Epithelial cell of proximal tubule (primary cell): ENCODE measurements around the gene DNASE1L2. TPM values are rescaled to one million over a fixed set of nuclear protein-coding genes. Genes with fewer than 3 reads are reported as not detected.

Source experiments
- DNase-seq: peaks from one replicate; pipeline ENCODE4 v3.0.0-alpha.2; 2011; ENCODE audit warnings: low read depth
- H3K4me3 ChIP-seq: 2 replicates; pipeline ENCODE4 v1.5.1; 2011; ENCODE audit warnings: low read depth, mild to moderate bottlenecking, low read length
- total RNA-seq: library from RNA; depleted of rRNA; stranded (reverse); fragments of >200 nt; gene quantifications from 2 replicates; pipeline ENCODE4 v1.2.3, GENCODE V29; 2015
- TF ChIP-seq, protein P1 (sequence below): conservative IDR thresholded peaks from 2 replicates; pipeline ENCODE4 v1.5.1; 2012; ENCODE audit warnings: low read depth, mild to moderate bottlenecking, low read length

Gene DNASE1L2
- total RNA-seq, 1 donor from 2014 or later = 0.52 TPM

DNA sequence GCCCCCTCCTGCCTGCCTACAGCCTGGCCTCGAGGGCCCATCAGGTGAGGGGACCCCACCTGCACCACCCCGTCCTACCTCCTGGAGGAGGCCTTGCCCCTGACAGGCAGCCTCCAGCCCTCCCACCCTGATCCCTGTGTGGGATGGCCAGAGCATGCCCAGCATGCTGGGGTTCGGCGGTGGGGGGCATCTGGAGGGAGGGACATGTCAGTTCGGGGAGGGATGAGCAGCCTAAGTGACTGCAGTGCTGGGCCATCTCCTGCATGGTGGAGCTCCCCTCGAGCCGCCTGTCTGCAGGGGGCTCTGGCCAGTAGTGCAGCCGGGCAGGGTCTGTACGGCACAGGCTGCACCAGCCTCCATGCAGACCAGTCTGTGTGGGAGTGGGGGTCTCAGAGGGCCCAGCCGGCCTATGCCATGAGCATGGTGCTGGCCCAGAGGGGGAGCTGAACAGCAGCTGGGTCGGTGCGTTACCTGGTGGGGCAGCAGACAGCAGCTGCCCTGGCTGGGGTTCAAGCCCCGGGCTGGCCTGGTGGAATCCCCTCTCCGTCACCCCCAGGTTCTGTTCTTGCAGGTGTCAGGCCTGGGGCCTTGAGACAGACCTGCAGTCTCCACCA lies 35.7 kb downstream of the DNASE1L2 start:
- DNase-seq = no peak
- H3K4me3 ChIP-seq = no peak overlapping the region
- TF ChIP-seq, protein P1, sequence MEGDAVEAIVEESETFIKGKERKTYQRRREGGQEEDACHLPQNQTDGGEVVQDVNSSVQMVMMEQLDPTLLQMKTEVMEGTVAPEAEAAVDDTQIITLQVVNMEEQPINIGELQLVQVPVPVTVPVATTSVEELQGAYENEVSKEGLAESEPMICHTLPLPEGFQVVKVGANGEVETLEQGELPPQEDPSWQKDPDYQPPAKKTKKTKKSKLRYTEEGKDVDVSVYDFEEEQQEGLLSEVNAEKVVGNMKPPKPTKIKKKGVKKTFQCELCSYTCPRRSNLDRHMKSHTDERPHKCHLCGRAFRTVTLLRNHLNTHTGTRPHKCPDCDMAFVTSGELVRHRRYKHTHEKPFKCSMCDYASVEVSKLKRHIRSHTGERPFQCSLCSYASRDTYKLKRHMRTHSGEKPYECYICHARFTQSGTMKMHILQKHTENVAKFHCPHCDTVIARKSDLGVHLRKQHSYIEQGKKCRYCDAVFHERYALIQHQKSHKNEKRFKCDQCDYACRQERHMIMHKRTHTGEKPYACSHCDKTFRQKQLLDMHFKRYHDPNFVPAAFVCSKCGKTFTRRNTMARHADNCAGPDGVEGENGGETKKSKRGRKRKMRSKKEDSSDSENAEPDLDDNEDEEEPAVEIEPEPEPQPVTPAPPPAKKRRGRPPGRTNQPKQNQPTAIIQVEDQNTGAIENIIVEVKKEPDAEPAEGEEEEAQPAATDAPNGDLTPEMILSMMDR = no peak

DNA sequence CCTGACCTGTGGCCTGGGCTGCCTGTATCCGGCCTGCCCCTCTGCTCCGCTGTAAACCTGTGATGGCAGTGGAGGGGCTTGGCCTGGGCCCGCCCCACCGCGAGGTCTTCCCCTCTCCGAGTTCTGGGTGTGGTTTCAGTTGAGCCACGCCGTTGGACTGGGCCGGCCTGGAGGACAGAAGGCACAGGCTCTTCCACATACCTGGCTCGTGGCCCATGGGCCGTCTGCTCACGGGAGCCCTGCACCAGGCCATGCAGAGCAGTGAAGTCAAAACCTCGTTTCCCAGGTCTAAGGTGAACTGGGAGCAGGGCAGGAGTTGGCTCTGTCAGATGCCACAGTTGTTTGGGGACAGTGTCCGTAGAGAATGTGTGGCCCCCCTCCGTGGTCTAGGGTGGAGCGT lies 37.2 kb downstream of the DNASE1L2 start:
- no peak overlapping the region for H3K4me3 ChIP-seq
- no peak for DNase-seq
- TF ChIP-seq, protein P1 = no peak

DNA sequence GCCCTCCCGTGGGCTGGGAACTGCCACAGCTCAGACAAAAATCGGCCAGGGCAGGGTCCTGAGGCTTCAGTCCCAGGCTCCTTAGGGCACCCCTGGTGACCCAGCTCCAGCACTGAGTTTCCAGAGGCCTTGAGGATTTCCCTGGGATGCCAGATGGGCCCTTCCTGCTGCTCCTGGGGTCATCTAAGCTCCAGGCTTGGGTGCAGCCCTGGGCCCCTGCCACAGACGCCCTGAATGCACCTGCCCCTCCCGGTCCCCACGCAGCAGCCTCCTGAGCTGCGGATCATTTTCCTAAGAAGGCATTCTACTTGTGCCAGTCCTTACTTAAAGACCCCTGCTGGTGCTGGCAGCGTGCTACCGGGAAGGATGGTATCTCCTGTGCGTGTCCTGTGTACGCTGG lies 37.7 kb downstream of the DNASE1L2 start:
- no peak overlapping the region for H3K4me3 ChIP-seq
- TF ChIP-seq, protein P1 = no peak
- no peak for DNase-seq

DNA sequence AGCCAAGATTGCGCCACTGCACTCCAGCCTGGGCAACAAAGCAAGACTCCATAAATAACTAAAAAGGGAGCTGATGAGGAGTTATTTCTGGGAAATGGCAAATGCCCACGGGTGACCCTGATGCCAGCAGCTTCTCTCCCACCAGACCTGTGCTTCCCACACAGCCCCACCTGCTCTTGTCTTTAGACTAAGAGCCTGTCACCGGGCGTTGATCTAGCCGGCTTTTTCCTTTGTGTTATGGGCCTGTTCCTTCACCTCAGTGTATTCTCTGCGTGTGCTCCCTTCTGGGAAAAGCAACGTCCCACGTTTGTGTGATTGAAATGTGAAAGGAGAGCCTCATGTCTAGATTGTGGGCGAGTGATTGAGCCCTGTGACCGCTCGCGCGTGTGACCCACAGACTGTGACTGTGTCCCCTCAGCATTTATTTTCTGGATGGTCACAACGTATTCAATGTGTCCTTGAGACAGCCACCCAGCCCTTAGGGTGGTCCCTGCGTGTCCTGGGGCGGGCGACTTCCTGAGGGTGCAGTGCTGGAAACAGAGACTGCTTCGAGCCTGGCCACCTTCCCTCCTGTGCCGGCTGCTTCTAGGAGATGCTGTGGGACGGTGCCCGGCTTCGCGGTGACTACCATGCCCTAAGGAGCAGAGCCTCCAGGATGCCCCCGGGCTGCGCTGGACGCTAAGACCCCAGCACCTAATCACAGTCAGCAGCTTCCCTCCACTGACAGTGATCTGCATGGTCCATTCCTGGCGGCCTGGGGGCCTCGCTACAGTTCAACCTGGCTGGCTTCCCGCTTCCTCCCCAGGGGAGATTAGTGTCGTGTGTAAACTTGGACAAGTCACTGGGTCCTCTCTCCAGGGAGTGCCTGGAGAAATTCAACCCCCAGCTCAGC lies 39.5 kb downstream of the DNASE1L2 start:
- no peak for DNase-seq
- no peak overlapping the region for H3K4me3 ChIP-seq
- TF ChIP-seq, protein P1 = no peak

DNA sequence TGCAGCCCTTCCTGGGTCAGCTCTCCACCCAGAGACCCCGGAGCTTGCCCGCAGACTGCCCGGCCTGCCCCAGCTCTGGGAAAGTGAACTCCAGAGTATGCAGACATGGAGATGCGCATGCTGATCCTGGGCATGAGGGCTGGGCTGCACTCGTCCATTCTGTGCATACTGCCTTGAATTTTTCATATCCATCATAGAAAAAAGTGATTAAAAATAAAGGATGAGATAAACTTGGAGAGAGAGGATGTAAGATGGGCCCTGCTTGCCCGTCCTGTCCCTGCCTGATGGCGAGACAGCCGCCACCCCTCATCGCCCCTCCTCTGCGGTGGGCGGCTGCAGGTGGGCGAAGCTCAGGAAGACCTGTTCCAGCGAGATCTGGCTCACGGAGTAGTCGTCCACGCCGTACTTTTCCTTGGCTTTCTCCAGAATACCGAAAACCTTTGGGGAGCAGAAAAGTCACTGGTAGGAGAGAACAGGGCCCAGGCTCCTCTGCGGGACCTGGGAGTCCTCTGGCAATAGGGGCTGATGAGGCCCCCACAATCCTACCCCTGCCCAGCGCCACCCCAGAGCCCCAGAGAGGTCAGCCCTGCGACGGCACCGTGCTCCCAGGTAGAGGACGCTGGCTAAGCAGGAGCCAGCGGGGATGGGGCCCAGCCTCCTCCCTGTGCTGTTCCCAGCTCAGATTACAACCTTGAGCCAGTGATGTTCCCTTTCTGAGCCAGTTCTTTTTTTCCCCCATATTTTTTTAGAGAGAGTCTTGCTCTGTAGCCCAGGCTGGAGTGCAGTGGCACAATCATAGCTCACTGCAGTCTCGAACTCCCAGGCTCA lies 40.3 kb downstream of the DNASE1L2 start:
- no peak overlapping the region for H3K4me3 ChIP-seq
- TF ChIP-seq, protein P1 = no peak
- no peak for DNase-seq

DNA sequence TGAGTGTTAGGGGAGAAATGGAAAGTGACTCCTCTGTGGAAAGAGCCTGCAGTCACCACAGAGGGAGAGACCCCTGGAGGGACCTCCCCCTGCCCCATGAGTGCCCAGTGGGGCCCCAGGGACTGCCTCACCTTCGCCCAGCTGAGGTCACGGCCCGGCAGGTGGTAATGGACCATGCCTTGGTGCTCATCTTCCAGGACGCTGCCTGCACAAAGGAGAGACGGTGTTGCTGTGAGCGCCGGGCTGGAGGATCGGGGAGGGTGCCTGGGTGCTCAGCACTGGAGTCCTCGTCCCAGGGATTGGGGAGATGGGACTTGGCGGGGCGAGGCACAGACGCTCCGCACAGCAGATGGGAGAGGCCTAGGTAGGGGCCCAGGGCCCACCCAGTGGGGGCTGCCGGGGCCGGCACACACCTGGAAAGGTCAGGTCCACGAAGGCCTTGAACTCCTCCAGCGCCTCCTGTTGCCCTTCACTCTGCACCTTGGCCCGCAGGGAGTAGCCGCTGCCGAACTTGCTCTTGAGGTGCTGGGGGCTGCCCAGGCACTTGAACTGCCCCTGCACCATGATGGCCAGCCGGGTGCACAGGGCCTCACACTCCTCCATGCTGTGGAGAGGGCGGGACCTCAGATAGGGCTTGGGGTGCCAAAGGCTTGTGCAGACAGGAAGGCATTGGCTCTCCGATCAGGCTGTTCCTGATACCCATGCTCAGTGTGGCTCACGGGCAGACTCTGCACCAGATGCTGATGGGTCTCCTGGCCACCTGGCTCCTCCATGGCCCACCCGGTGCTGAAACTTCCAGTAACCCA lies 41.4 kb downstream of the DNASE1L2 start:
- H3K4me3 ChIP-seq = no peak overlapping the region
- TF ChIP-seq, protein P1 = no peak
- DNase-seq = no peak
